ENCODE measurements around the gene MMP21.

The MMP21 gene

GRCh38 chr10:125792342-125793300, 17.0 kb upstream of the MMP21 start:
- DNase-seq (ENCODE audit: low read depth in 2 of 2): no peak

GRCh38 chr10:125788156-125789034, 12.8 kb upstream of the MMP21 start:
- no peak for DNase-seq (ENCODE audit: low read depth in 2 of 2)

- DNase-seq (ENCODE audit: low read depth in 2 of 2): no peak
These were observed 10.2 kb upstream of the MMP21 start for GRCh38 chr10:125785791-125786190.

- no peak for DNase-seq (ENCODE audit: low read depth in 2 of 2)
These were observed 8.3 kb upstream of the MMP21 start for GRCh38 chr10:125783957-125784356.

GRCh38 chr10:125783408-125783807, 7.8 kb upstream of the MMP21 start:
- DNase-seq (ENCODE audit: low read depth in 2 of 2): no peak

GRCh38 chr10:125782616-125783015, 7.0 kb upstream of the MMP21 start:
- no peak for DNase-seq (ENCODE audit: low read depth in 2 of 2)

- no peak for DNase-seq (ENCODE audit: low read depth in 2 of 2)
These were observed 6.4 kb upstream of the MMP21 start for GRCh38 chr10:125782054-125782453.

GRCh38 chr10:125781374-125781773, 5.8 kb upstream of the MMP21 start:
- no peak for DNase-seq (ENCODE audit: low read depth in 2 of 2)

- DNase-seq (ENCODE audit: low read depth in 2 of 2): no peak
These were observed 4.0 kb upstream of the MMP21 start for GRCh38 chr10:125779403-125780327.

GRCh38 chr10:125778556-125778955, 2.9 kb upstream of the MMP21 start:
- DNase-seq (ENCODE audit: low read depth in 2 of 2): no peak

GRCh38 chr10:125777806-125778205, 2.2 kb upstream of the MMP21 start:
- no peak for DNase-seq (ENCODE audit: low read depth in 2 of 2)

GRCh38 chr10:125774581-125775191, 935 bp downstream of the MMP21 start:
- DNase-seq (ENCODE audit: low read depth in 2 of 2): no peak

- DNase-seq (ENCODE audit: low read depth in 2 of 2): no peak
These were observed 1.7 kb downstream of the MMP21 start for GRCh38 chr10:125773687-125774543.

- no peak for DNase-seq (ENCODE audit: low read depth in 2 of 2)
These were observed 2.8 kb downstream of the MMP21 start for GRCh38 chr10:125772864-125773180.

- DNase-seq (ENCODE audit: low read depth in 2 of 2): no peak
These were observed 3.3 kb downstream of the MMP21 start for GRCh38 chr10:125772112-125772863.

- DNase-seq (ENCODE audit: low read depth in 2 of 2): no peak
These were observed 4.8 kb downstream of the MMP21 start for GRCh38 chr10:125770844-125771243.

GRCh38 chr10:125769175-125769574, 6.4 kb downstream of the MMP21 start:
- no peak for DNase-seq (ENCODE audit: low read depth in 2 of 2)

- DNase-seq (ENCODE audit: low read depth in 2 of 2): no peak
These were observed 7.3 kb downstream of the MMP21 start for GRCh38 chr10:125768219-125768855.

GRCh38 chr10:125766511-125766910, 9.1 kb downstream of the MMP21 start:
- no peak for DNase-seq (ENCODE audit: low read depth in 2 of 2)
